HEK293T (cell line): ENCODE results near the gene DHX58.

Experiments
- CTCF ChIA-PET: fragments of 350-600 bp; formaldehyde crosslinking; extraction: SDS; loops from one replicate; lab custom pipeline; 2021; ENCODE audit warnings: antibody characterized with exemption, inconsistent platforms; lab: Yijun Ruan, JAX
- POLR2A ChIA-PET: fragments of 350-600 bp; formaldehyde crosslinking; extraction: SDS; loops from one replicate; lab custom pipeline; 2020; ENCODE audit warnings: antibody characterized with exemption, inconsistent platforms; lab: Yijun Ruan, JAX
- DNase-seq: peaks from one replicate; pipeline ENCODE4 v3.0.0; 2012; ENCODE audit warnings: mixed read lengths; ENCODE audit errors: extremely low spot score
- ARNT ChIP-seq: fragments of 450-650 bp; IDR thresholded peaks from 2 replicates; pipeline ENCODE4 v1.6.1; 2017; ENCODE audit warnings: mild to moderate bottlenecking
- BHLHE40 ChIP-seq: fragments of 450-650 bp; IDR thresholded peaks from 2 replicates; pipeline ENCODE4 v1.6.1; 2016; ENCODE audit warnings: mild to moderate bottlenecking, moderate library complexity, borderline replicate concordance
- CTBP1 ChIP-seq: fragments of 450-650 bp; IDR thresholded peaks from 2 replicates; pipeline ENCODE4 v1.6.1; 2016; ENCODE audit warnings: borderline replicate concordance
- ELF4 ChIP-seq: fragments of 450-650 bp; IDR thresholded peaks from 2 replicates; pipeline ENCODE4 v1.6.1; 2017; ENCODE audit warnings: antibody characterized with exemption
- FOXA1 ChIP-seq: fragments of 450-650 bp; IDR thresholded peaks from 2 replicates; pipeline ENCODE4 v1.6.1; 2016; ENCODE audit warnings: mild to moderate bottlenecking
- FOXK2 ChIP-seq: fragments of 450-650 bp; IDR thresholded peaks from 2 replicates; pipeline ENCODE4 v1.6.1; 2016; ENCODE audit warnings: mild to moderate bottlenecking
- FOXM1 ChIP-seq: fragments of 450-650 bp; IDR thresholded peaks from 2 replicates; pipeline ENCODE4 v1.6.1; 2017; ENCODE audit warnings: mild to moderate bottlenecking, borderline replicate concordance
- HDGF ChIP-seq: fragments of 450-650 bp; IDR thresholded peaks from 2 replicates; pipeline ENCODE4 v1.6.1; 2017; ENCODE audit warnings: antibody characterized with exemption, borderline replicate concordance
- L3MBTL2 ChIP-seq: fragments of 450-650 bp; conservative IDR thresholded peaks from 2 replicates; pipeline ENCODE4 v1.6.1; 2016; ENCODE audit warnings: mild to moderate bottlenecking
- LEF1 ChIP-seq: fragments of 450-650 bp; IDR thresholded peaks from 2 replicates; pipeline ENCODE4 v1.6.1; 2017; ENCODE audit warnings: mild to moderate bottlenecking, borderline replicate concordance
- NFRKB ChIP-seq: fragments of 450-650 bp; IDR thresholded peaks from 2 replicates; pipeline ENCODE4 v1.6.1; 2016; ENCODE audit warnings: mild to moderate bottlenecking, moderate library complexity
- PKNOX1 ChIP-seq: fragments of 450-650 bp; IDR thresholded peaks from 2 replicates; pipeline ENCODE4 v1.6.1; 2016
- SP1 ChIP-seq: fragments of 450-650 bp; IDR thresholded peaks from 2 replicates; pipeline ENCODE4 v1.6.1; 2017
- SUZ12 ChIP-seq: fragments of 450-650 bp; IDR thresholded peaks from 2 replicates; pipeline ENCODE4 v1.6.1; 2016; ENCODE audit warnings: mild to moderate bottlenecking
- TARDBP ChIP-seq: fragments of 450-650 bp; IDR thresholded peaks from 2 replicates; pipeline ENCODE4 v1.6.1; 2016
- ZNF384 ChIP-seq: fragments of 450-650 bp; IDR thresholded peaks from 2 replicates; pipeline ENCODE4 v1.6.1; 2016

Gene DHX58

DNA sequence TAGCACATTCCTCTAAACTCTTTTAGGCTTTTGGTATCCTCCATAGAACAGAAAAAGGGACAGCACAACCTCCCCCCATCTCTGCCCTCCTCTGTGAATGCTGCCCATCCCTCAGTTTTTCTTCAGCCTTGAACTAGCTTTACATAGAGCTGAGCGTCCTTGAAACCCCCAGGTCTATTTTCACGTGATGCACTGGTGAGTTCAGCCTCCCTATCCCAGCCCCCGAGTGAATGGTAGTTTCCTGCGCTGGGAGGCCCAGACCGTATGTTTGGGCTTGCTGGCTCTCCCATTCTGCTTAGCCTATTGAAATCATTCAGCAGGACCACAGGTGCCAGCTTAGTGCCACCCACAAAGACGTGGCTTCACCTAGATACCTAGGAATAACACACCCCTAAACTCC is 36.7 kb downstream of the DHX58 start:
- POLR2A ChIA-PET, result no interaction called here
- no peak for DNase-seq
- TF ChIP-seq FOXA1, result no peak
- TF ChIP-seq ELF4, result no peak
- no peak for TF ChIP-seq PKNOX1
- no peak for TF ChIP-seq NFRKB
- no peak for TF ChIP-seq FOXK2
- no peak for TF ChIP-seq ZNF384
- no peak for TF ChIP-seq HDGF
- no peak for TF ChIP-seq SP1
- TF ChIP-seq FOXM1, result no peak
- no peak for TF ChIP-seq ARNT
- no peak for TF ChIP-seq CTBP1
- no peak for TF ChIP-seq L3MBTL2
- TF ChIP-seq LEF1, result no peak
- no peak for TF ChIP-seq TARDBP
- no peak for TF ChIP-seq BHLHE40
- no peak for TF ChIP-seq SUZ12
- CTCF ChIA-PET, result no interaction called here

DNA sequence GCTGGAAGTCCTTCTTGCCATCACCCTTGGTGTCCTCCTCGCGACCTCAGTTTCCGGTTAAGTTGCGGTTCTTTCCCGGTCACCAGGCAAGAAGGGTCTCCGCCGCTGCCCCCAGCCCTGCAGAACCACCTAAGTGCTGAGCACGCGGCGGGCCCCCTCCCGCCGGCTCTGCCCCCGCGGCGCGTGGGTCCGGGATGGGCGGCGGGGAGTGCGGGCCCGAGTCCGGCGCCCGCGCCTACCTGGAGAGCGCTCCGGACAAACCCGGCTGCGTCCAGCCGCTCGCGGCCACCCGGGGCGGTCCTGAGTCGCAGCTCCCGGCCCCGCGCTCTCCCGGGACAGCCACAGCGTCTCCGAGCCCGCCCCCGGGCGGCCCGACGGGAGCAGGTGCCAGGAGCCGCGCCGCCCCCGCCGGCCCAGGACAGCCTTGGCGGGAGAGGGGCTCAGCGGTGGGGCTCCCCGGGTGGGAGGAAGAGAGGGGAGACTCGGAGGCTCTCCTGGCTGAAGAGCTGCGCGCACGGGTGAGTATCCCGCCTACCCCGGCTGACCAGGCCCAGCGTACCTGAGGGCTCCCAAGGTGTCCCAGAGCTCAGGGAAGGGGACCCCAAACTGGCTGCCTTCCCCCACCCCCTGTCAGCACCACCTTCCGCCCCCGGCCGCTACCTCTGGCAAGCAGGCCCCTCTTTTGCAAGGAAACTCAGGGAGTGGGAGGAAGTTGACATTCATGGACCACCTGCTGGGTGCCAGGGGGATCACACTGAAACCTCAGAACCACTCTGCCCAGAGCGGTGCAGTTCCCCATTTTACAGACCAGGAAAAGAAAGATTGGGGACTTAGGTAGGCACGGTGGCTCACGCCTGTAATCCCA is 40.0 kb downstream of the DHX58 start:
- POLR2A ChIA-PET, result interaction anchor here (1.0 to 1.6 kb wide), 2 partner anchors 35 to 48 kb away, joined by 4 to 5 read pairs; partner anchors contain the start of gene KAT2A
- TF ChIP-seq L3MBTL2, result no peak
- no peak for TF ChIP-seq NFRKB
- no peak for TF ChIP-seq ZNF384
- TF ChIP-seq FOXM1, result no peak
- TF ChIP-seq PKNOX1, result no peak
- TF ChIP-seq ELF4, result no peak
- TF ChIP-seq FOXA1, result no peak
- TF ChIP-seq HDGF, result no peak
- no peak for TF ChIP-seq SP1
- TF ChIP-seq TARDBP, result no peak
- no peak for TF ChIP-seq CTBP1
- no peak for TF ChIP-seq FOXK2
- no peak for TF ChIP-seq ARNT
- TF ChIP-seq BHLHE40, result no peak
- no peak for TF ChIP-seq LEF1
- TF ChIP-seq SUZ12, result no peak

DNA sequence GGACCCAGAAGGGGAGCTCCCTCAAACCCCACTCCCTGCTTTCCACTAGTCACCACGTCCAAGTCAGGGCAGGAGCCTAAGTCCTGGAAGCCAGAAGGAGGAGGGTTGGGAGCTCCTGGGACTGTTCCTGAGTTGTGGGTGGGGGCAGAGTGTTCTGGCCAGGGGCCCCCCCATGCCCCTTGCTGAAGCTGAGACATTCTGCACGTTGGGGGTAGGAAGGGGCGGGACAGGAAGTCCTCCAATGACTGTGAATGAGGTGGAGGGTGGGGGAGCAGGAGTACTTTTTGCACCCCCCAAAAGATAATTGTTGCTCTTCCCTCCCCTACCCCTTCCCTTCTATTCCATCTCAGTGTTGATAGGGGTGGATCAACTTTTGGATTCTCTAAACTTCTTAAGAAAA is 40.7 kb downstream of the DHX58 start:
- CTCF ChIA-PET, result interaction anchor here (0.8 to 1.1 kb wide), 2 partner anchors 8 to 22 kb away, joined by 4 read pairs; no protein-coding TSS in a partner anchor
- POLR2A ChIA-PET, result interaction anchor here (1.0 to 1.6 kb wide), 2 partner anchors 36 to 49 kb away, joined by 4 to 5 read pairs; partner anchors contain the start of gene KAT2A

More for the DNA sequence above, 40.0 kb downstream of the DHX58 start:
- CTCF ChIA-PET, result interaction anchor here (0.8 to 1.1 kb wide), 2 partner anchors 8 to 21 kb away, joined by 4 read pairs; no protein-coding TSS in a partner anchor
- no peak for DNase-seq

DNA sequence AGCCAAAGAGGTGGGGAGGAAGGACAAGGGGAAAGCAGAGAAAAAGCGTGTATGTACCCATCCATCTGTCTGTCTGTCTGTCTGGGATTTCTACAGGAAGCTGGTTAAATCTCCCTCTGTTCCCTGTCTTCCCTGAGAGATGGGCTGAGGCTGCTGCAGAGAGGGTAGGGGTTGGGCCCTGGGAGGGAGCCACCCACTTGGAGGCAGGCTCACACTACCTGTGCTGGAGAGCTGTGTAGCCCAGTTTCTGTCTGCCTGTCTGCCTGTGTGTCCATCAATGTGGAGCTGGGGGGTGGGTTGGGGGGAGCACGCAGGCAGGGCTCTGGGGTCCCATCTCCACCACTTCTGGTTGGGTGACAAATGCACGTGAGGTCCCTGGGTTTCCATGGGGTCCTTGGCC is 43.5 kb downstream of the DHX58 start:
- ChIA-PET CTCF (interaction anchor here (1.0 to 2.1 kb wide), 3 partner anchors 28 to 44 kb away, joined by 3 to 11 read pairs (median 7); partner anchors contain the start of gene ZNF385C), POLR2A (interaction anchor here (1.3 kb wide), 1 partner anchor 30 kb away, joined by 3 read pairs; no protein-coding TSS in a partner anchor)
- no peak for DNase-seq
- TF ChIP-seq SP1 (no peak), FOXA1 (no peak), L3MBTL2 (no peak), TARDBP (no peak)

More for the DNA sequence above, 40.7 kb downstream of the DHX58 start:
- no peak for TF ChIP-seq NFRKB
- TF ChIP-seq CTBP1, result no peak
- TF ChIP-seq FOXA1, result no peak
- TF ChIP-seq HDGF, result no peak
- no peak for TF ChIP-seq SP1
- TF ChIP-seq ZNF384, result no peak
- no peak for TF ChIP-seq SUZ12
- no peak for TF ChIP-seq FOXM1
- TF ChIP-seq FOXK2, result no peak
- TF ChIP-seq LEF1, result no peak
- no peak for TF ChIP-seq L3MBTL2
- no peak for TF ChIP-seq ARNT
- TF ChIP-seq PKNOX1, result no peak
- TF ChIP-seq ELF4, result no peak
- TF ChIP-seq TARDBP, result no peak
- no peak for TF ChIP-seq BHLHE40
- DNase-seq, result no peak

DNA sequence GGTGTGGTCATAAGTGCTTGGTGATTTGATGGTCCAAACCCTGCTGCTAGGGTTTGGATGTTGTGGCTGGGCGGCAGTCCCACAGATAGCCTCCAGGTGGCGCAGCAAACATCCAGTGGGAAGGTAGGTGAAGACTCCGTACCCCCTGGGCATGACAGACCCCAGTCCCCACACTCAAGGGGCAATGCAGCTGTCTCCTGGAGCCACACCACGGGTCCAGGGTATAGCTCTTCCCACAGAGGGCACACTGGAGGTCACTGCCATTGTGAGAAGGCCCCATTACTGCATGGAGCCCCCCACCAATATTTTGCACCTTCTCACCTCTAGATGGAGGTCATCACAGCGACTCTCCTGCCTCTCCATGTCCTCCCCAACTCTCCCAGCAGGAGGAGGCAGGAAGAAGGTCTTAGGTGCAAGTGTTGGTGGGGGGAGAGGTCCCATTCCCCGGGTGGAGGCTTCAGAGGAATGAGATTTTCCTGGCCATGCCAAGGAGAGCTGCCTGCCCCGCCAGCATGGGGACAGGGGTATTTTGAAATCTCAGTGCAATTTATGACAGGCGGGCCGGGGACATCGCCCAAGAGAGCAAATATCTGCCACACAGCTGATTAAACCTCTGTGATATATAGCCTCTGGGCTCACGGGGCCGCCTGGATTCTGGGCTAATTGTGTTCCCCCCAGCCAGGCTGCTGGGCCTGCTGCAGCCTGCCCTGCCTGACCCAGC is 45.0 kb downstream of the DHX58 start:
- peak; percentile 80 for DNase-seq
- TF ChIP-seq PKNOX1 (no peak), BHLHE40 (no peak), L3MBTL2 (no peak), NFRKB (no peak), CTBP1 (no peak), SUZ12 (no peak), FOXK2 (no peak), ELF4 (no peak), HDGF (no peak)
- ChIA-PET POLR2A (interaction anchor here (0.6 to 1.1 kb wide), 2 partner anchors 31 to 34 kb away, joined by 3 to 5 read pairs; no protein-coding TSS in a partner anchor), CTCF (interaction anchor here (0.6 to 2.1 kb wide), 17 partner anchors 8 to 365 kb away, joined by 3 to 11 read pairs (median 4); partner anchors contain the start of gene ZNF385C)
